Measurements from ENCODE around the gene PFKL.

The PFKL gene

DNA sequence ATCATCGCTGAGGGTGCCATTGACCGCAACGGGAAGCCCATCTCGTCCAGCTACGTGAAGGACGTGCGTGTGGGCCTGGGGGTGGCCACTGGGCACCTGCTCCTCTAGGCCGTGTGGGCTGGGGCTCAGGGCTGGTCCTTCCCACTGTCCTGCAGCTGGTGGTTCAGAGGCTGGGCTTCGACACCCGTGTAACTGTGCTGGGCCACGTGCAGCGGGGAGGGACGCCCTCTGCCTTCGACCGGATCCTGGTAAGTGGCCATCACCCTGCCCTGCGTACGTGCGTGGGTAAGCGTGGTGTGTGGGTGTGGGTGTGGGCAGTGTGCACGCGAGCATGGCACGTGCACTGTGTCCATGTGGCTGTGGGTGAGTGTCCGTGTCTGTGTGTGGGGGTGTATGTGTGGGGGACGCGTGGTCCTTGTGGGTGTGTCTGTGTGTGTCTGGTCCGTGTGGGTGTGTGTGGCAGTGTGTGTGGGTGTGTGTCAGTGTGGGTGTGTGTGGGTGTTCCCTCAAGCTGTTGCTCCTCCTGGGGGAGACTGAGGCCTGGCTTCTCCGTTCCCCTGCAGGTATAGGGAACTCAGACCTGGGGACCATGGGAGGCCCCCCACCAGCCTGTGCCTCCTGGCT lies 16.5 kb downstream of the PFKL start:
- H3K36me3 ChIP-seq (ENCODE audit: control insufficient read depth in 2 of 2, insufficient read depth in 2 of 2, low read length in 2 of 2) = peaks cover 8 to 45% of the 10 kb centered on the region in 2 donors
- no peaks in the 10 kb centered on the region for H3K9me3 ChIP-seq (ENCODE audit: control insufficient read depth in 2 of 2, low read length in 2 of 2)
- H3K4me3 ChIP-seq (ENCODE audit: low read length in 2 of 2) = no peak overlapping the region
- H3K4me1 ChIP-seq (ENCODE audit: control insufficient read depth, insufficient read depth, low read length) = no peaks in the 10 kb centered on the region
- H3K27ac ChIP-seq (ENCODE audit: low read length) = no peak overlapping the region
- no peak overlapping the region for H3K9ac ChIP-seq (ENCODE audit: low read length in 2 of 2)
- H3K27me3 ChIP-seq (ENCODE audit: control insufficient read depth in 1 of 2, insufficient read depth in 2 of 2, low read length in 2 of 2) = no peaks in the 10 kb centered on the region

DNA sequence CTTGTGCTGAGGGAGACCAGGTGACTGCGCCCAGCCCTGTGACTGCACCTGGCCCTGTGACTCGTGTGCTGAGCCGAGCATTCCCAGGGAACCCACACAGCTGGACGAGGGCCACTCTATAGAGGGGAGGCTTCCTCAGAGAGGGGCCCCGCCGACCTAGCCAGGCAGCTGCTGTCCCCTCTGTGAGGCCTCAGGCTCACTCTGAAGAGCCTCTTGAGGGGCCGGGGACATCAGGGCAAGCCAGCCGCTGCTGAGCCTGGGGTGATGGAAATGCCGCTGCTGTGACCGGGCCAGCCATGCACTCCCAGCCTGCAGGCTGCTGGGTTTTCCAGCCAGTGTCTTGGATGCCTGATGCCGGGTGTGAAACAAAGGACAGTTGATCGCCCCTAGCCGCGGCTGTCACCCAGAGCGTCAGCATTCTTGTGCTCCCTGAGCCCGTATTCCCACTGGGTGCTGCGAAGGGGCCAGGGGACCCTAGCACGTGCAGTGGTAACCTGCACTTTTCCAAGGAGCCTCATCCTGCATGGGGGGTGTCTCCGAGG lies 17.5 kb downstream of the PFKL start:
- no peaks in the 10 kb centered on the region for H3K4me1 ChIP-seq (ENCODE audit: control insufficient read depth, insufficient read depth, low read length)
- no peak overlapping the region for H3K4me3 ChIP-seq (ENCODE audit: low read length in 2 of 2)
- H3K9ac ChIP-seq (ENCODE audit: low read length in 2 of 2) = no peak overlapping the region
- no peak overlapping the region for H3K27ac ChIP-seq (ENCODE audit: low read length)
- peaks cover 3 to 42% of the 10 kb centered on the region in 2 donors for H3K36me3 ChIP-seq (ENCODE audit: control insufficient read depth in 2 of 2, insufficient read depth in 2 of 2, low read length in 2 of 2)
- no peaks in the 10 kb centered on the region for H3K27me3 ChIP-seq (ENCODE audit: control insufficient read depth in 1 of 2, insufficient read depth in 2 of 2, low read length in 2 of 2)
- no peaks in the 10 kb centered on the region for H3K9me3 ChIP-seq (ENCODE audit: control insufficient read depth in 2 of 2, low read length in 2 of 2)

DNA sequence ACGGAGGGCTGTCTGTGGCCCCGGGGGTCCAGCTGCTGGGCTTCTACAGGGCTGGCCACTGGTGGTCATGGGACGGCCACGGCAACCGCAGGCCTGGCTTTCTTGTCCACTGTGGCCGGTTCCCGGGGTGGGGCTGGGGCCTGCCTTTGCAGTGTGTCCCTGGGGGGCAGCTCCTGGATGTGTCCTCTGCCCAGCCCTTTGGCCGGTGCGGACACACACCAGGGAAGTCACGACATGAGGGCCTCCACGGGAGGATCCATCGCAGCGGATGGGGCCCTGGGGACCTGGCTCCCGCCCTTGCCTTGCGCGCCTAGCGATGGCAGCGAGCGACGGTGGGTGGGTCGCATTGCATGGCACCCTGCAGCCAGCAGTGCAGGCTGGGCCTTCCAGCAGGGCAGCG lies 18.0 kb downstream of the PFKL start:
- Histone ChIP-seq H3K4me3 (ENCODE audit: low read length in 2 of 2) (no peak overlapping the region), H3K27me3 (ENCODE audit: control insufficient read depth in 1 of 2, insufficient read depth in 2 of 2, low read length in 2 of 2) (no peaks in the 10 kb centered on the region), H3K9ac (ENCODE audit: low read length in 2 of 2) (no peak overlapping the region), H3K36me3 (ENCODE audit: control insufficient read depth in 2 of 2, insufficient read depth in 2 of 2, low read length in 2 of 2) (peaks cover 3 to 39% of the 10 kb centered on the region in 2 donors), H3K27ac (ENCODE audit: low read length) (no peak overlapping the region), H3K9me3 (ENCODE audit: control insufficient read depth in 2 of 2, low read length in 2 of 2) (no peaks in the 10 kb centered on the region), H3K4me1 (ENCODE audit: control insufficient read depth, insufficient read depth, low read length) (no peaks in the 10 kb centered on the region)

DNA sequence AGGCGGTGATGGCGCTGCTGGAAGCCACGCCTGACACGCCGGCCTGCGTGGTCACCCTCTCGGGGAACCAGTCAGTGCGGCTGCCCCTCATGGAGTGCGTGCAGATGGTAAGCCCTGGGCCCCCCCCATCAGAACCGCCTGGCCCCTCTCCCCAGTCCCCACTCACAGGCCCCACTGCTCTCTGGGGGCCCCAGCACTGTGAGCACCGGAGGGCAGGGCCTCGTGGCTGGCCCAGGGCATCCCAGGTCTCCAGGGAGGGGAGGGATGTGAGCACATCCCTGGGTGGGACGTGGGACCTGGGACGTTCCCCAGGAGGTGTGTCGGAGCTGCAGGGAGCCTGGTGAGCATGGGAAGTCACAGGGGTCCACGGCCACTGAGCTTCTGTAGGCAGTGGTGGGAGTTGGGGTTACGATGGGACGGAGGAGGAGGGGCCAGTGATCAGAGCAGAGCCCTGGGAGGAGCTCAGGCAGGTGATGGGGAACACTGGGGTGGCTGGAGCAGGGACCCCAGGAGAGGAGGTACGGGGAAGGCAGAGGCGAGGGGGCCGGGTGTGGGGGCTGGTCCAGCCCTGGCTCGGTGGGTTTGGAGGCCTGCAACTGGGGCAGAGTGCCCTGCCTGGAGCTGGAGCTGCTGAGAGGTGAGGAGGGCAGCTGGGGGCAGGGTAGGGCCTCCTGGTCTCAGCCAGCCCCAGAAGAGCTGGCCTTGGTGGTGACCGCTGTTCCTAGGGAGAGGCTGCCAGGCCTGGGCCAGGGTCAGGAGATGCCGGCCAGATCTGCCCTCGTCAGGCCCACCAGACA lies 18.8 kb downstream of the PFKL start:
- no peak overlapping the region for H3K27ac ChIP-seq (ENCODE audit: low read length)
- H3K27me3 ChIP-seq (ENCODE audit: control insufficient read depth in 1 of 2, insufficient read depth in 2 of 2, low read length in 2 of 2) = no peaks in the 10 kb centered on the region
- H3K36me3 ChIP-seq (ENCODE audit: control insufficient read depth in 2 of 2, insufficient read depth in 2 of 2, low read length in 2 of 2) = peaks cover 3 to 33% of the 10 kb centered on the region in 2 donors
- no peak overlapping the region for H3K9ac ChIP-seq (ENCODE audit: low read length in 2 of 2)
- H3K4me1 ChIP-seq (ENCODE audit: control insufficient read depth, insufficient read depth, low read length) = no peaks in the 10 kb centered on the region
- H3K4me3 ChIP-seq (ENCODE audit: low read length in 2 of 2) = no peak overlapping the region
- no peaks in the 10 kb centered on the region for H3K9me3 ChIP-seq (ENCODE audit: control insufficient read depth in 2 of 2, low read length in 2 of 2)

DNA sequence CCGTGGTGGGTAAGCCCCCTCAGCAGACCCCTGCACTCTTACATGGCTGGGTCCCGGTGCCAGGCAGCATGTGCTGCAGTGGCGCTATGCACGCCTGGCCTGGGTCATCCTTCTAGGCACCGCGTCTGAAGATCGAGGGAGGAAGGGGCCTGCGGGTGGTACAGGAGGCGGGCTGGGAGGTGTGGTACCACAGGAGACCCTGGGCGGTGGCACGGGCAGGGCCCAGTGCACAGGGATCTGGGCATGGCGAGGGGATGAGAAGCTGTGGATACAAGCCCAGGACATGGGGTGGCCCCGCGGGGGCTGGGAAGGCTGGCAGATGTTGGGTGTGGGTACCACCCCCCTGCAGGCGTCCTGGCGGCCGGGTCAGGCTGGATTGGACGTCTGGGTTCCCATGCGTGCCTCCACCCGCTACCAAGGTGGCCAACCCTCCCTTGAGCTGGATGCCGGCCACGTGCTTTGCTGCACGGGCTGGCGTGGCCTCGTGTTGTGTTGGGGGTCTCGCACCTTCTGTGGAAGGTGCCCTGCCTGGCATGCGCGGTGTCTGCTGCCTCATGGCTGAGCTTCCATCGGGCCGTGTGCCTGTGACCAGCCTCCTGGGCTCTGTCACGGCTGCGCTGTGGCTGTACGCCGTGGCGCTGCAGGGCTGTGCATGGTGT lies 19.7 kb downstream of the PFKL start:
- Histone ChIP-seq H3K9ac (ENCODE audit: low read length in 2 of 2) (no peak overlapping the region), H3K36me3 (ENCODE audit: control insufficient read depth in 2 of 2, insufficient read depth in 2 of 2, low read length in 2 of 2) (peaks cover 3 to 33% of the 10 kb centered on the region in 2 donors), H3K27me3 (ENCODE audit: control insufficient read depth in 1 of 2, insufficient read depth in 2 of 2, low read length in 2 of 2) (no peaks in the 10 kb centered on the region), H3K4me3 (ENCODE audit: low read length in 2 of 2) (no peak overlapping the region), H3K9me3 (ENCODE audit: control insufficient read depth in 2 of 2, low read length in 2 of 2) (no peaks in the 10 kb centered on the region), H3K27ac (ENCODE audit: low read length) (no peak overlapping the region), H3K4me1 (ENCODE audit: control insufficient read depth, insufficient read depth, low read length) (no peaks in the 10 kb centered on the region)

DNA sequence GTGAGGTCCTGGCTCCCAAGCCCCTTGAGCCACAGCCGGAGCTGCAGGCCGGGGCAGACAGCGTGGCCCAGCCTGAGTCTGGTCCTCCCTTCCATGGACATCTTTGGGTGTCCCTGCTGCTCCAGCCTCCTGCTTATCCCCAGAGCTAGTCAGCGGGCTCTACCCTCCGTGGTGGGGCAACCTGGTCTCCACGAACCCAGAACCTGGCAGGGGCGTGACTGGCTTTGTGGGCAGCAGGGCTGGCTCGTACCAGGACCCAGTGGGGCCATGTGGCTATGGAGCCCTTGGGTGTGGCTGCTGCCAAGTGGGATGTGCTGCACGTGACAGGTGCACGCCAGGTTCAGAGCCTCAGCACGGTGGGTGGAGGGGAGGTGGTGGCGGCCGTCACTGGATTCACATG lies 21.0 kb downstream of the PFKL start:
- Histone ChIP-seq H3K36me3 (ENCODE audit: control insufficient read depth in 2 of 2, insufficient read depth in 2 of 2, low read length in 2 of 2) (peaks cover 3 to 37% of the 10 kb centered on the region in 2 donors), H3K4me3 (ENCODE audit: low read length in 2 of 2) (no peak overlapping the region), H3K27me3 (ENCODE audit: control insufficient read depth in 1 of 2, insufficient read depth in 2 of 2, low read length in 2 of 2) (no peaks in the 10 kb centered on the region), H3K9me3 (ENCODE audit: control insufficient read depth in 2 of 2, low read length in 2 of 2) (no peaks in the 10 kb centered on the region), H3K9ac (ENCODE audit: low read length in 2 of 2) (no peak overlapping the region), H3K4me1 (ENCODE audit: control insufficient read depth, insufficient read depth, low read length) (no peaks in the 10 kb centered on the region), H3K27ac (ENCODE audit: low read length) (no peak overlapping the region)

DNA sequence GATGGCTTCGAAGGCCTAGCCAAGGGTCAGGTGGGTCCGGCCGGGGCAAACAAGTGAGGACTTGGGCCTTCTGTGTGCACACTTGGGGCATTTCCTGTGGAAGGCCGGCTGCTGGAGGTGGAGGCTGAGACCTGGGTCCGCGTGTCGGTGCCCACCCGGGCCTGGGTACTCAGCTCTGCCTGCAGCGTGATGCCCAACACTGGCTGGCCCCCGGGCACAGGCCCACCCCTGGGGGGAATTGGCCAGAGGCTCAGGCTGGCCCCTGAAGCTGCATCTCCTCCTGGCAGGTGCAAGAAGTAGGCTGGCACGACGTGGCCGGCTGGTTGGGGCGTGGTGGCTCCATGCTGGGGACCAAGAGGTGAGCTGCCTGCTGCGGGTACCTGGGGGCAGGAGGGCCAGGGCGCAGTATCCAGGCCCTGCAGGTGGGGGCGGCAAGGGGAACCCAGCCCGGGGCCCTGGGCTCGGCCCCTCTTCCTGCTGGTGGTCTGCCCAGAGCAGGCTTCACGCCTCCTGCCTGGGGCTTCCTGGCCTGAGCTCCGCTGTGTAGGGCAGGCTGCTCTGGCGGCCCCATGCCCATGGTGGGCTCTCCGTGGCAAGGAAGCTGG lies 22.1 kb downstream of the PFKL start:
- H3K9ac ChIP-seq (ENCODE audit: low read length in 2 of 2) = no peak overlapping the region
- no peaks in the 10 kb centered on the region for H3K4me1 ChIP-seq (ENCODE audit: control insufficient read depth, insufficient read depth, low read length)
- no peaks in the 10 kb centered on the region for H3K27me3 ChIP-seq (ENCODE audit: control insufficient read depth in 1 of 2, insufficient read depth in 2 of 2, low read length in 2 of 2)
- no peak overlapping the region for H3K4me3 ChIP-seq (ENCODE audit: low read length in 2 of 2)
- peaks cover 3 to 27% of the 10 kb centered on the region in 2 donors for H3K36me3 ChIP-seq (ENCODE audit: control insufficient read depth in 2 of 2, insufficient read depth in 2 of 2, low read length in 2 of 2)
- H3K9me3 ChIP-seq (ENCODE audit: control insufficient read depth in 2 of 2, low read length in 2 of 2) = no peaks in the 10 kb centered on the region
- H3K27ac ChIP-seq (ENCODE audit: low read length) = no peak overlapping the region

DNA sequence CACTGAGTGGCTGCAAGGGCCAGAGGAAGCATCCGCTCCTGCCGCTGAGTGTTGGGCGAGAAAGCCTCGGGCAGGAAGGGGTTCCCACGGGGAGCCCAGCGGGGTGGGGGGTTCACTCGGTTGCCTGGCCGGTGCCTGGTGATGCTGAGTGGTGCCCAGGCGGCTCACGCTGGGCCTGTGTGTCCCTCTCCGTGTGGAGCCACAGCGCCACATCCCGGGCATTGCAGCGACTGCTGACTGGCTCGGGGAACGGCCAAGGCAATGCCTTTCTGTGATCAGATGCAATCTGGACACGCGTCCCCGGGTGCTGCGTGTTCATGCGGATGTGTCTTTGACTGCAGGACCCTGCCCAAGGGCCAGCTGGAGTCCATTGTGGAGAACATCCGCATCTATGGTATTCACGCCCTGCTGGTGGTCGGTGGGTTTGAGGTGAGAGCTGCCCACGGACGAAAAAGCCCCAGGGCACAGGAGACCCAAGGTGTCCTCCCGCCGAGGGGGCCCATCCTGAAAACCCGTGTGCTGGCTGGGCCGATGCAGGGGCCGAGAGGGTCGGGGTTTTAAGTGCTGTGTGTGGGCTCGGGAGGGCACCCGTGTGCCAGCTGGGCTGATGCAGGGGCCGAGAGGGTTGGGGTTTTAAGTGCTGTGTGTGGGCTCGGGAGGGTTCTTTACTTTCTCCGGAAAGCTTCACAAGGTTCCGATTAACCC lies 22.9 kb downstream of the PFKL start:
- H3K4me1 ChIP-seq (ENCODE audit: control insufficient read depth, insufficient read depth, low read length) = no peaks in the 10 kb centered on the region
- H3K27ac ChIP-seq (ENCODE audit: low read length) = no peak overlapping the region
- H3K27me3 ChIP-seq (ENCODE audit: control insufficient read depth in 1 of 2, insufficient read depth in 2 of 2, low read length in 2 of 2) = no peaks in the 10 kb centered on the region
- H3K9me3 ChIP-seq (ENCODE audit: control insufficient read depth in 2 of 2, low read length in 2 of 2) = no peaks in the 10 kb centered on the region
- peaks cover 3 to 23% of the 10 kb centered on the region in 2 donors for H3K36me3 ChIP-seq (ENCODE audit: control insufficient read depth in 2 of 2, insufficient read depth in 2 of 2, low read length in 2 of 2)
- no peak overlapping the region for H3K9ac ChIP-seq (ENCODE audit: low read length in 2 of 2)
- H3K4me3 ChIP-seq (ENCODE audit: low read length in 2 of 2) = no peak overlapping the region

DNA sequence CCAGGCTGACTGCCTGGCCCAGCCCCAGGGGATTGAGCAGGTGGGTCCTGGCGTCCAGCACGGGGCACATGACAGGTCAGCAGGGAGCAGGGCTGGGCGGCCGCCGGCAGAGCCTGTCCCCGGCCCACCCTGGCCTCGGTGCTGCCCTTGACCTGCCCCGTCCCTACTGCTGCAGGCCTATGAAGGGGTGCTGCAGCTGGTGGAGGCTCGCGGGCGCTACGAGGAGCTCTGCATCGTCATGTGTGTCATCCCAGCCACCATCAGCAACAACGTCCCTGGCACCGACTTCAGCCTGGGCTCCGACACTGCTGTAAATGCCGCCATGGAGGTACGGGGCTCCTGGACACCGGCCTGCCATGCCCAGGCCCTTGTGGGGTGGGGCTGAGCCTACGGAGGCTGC lies 23.7 kb downstream of the PFKL start:
- no peak overlapping the region for H3K27ac ChIP-seq (ENCODE audit: low read length)
- no peaks in the 10 kb centered on the region for H3K27me3 ChIP-seq (ENCODE audit: control insufficient read depth in 1 of 2, insufficient read depth in 2 of 2, low read length in 2 of 2)
- no peaks in the 10 kb centered on the region for H3K4me1 ChIP-seq (ENCODE audit: control insufficient read depth, insufficient read depth, low read length)
- H3K9ac ChIP-seq (ENCODE audit: low read length in 2 of 2) = no peak overlapping the region
- no peaks in the 10 kb centered on the region for H3K9me3 ChIP-seq (ENCODE audit: control insufficient read depth in 2 of 2, low read length in 2 of 2)
- peaks cover 0 to 20% of the 10 kb centered on the region in 2 donors for H3K36me3 ChIP-seq (ENCODE audit: control insufficient read depth in 2 of 2, insufficient read depth in 2 of 2, low read length in 2 of 2)
- H3K4me3 ChIP-seq (ENCODE audit: low read length in 2 of 2) = no peak overlapping the region

Data from stomach smooth muscle (tissue), 2 donors.